ENCODE data around the gene VIM. TPM values are rescaled to one million over a fixed set of nuclear protein-coding genes. Genes with fewer than 3 reads are reported as not detected.

Gene VIM
- total and polyA plus RNA-seq, 2 donors (not counting 1 experiment from before 2014, with no cell fraction given), result 4,882 to 7,192 TPM

- Histone ChIP-seq H3K9me3 (ENCODE audit: control insufficient read depth, insufficient read depth, low read depth, low read length) (no peaks in the 10 kb centered on the region), H3K27me3 (ENCODE audit: control insufficient read depth, insufficient read depth, low read length) (no peaks in the 10 kb centered on the region), H2AFZ (ENCODE audit: low read length) (no peak overlapping the region), H3K4me3 (replicated peaks in 1 of 4; ENCODE audit: control extremely low read depth in 1 of 4, insufficient read depth in 1 of 4, low read depth in 3 of 4, low read length in 4 of 4) (peak overlapping the region in 3 of 4 experiments; percentile 12 to 32 (median 27)), H3K27ac (ENCODE audit: insufficient read depth, low read length) (peak overlapping the region; percentile 96), H4K20me1 (ENCODE audit: control insufficient read depth, extremely low read depth, insufficient read depth, low read length) (no peaks in the 10 kb centered on the region), H3K4me2 (ENCODE audit: extremely low read depth, insufficient read depth, low read length) (peak overlapping the region; percentile 49), H3K9ac (ENCODE audit: insufficient read depth, low read length) (no peak overlapping the region), H3K36me3 (ENCODE audit: control insufficient read depth, insufficient read depth, low read length) (no peaks in the 10 kb centered on the region), H3K79me2 (ENCODE audit: control insufficient read depth, insufficient read depth, low read length) (no peaks in the 10 kb centered on the region), H3K4me1 (ENCODE audit: control insufficient read depth, extremely low read depth, insufficient read depth, low read length) (peaks cover 33% of the 10 kb centered on the region)
- no peak for TF ChIP-seq EZH2 (IDR thresholded peaks at IDR 0.05; ENCODE audit: low read length, missing control alignments)
- no peak for TF ChIP-seq CTCF (conservative IDR thresholded peaks at IDR 0.05 in 1 of 2, IDR thresholded peaks at IDR 0.05 in 1 of 2; ENCODE audit: low read depth in 1 of 2, low read length in 2 of 2)
- DNase-seq (ENCODE audit: low read depth in 2 of 2), result no peak
These were observed 12.3 kb upstream of the VIM start for GRCh38 chr10:17215782-17216122.

GRCh38 chr10:17216217-17216900 is 11.7 kb upstream of the VIM start:
- Histone ChIP-seq H3K27me3 (ENCODE audit: control insufficient read depth, insufficient read depth, low read length) (no peaks in the 10 kb centered on the region), H2AFZ (ENCODE audit: low read length) (no peak overlapping the region), H3K4me2 (ENCODE audit: extremely low read depth, insufficient read depth, low read length) (peak overlapping the region; percentile 28), H3K79me2 (ENCODE audit: control insufficient read depth, insufficient read depth, low read length) (no peaks in the 10 kb centered on the region), H3K9ac (ENCODE audit: insufficient read depth, low read length) (peak overlapping the region; percentile 48), H3K4me3 (replicated peaks in 1 of 4; ENCODE audit: control extremely low read depth in 1 of 4, insufficient read depth in 1 of 4, low read depth in 3 of 4, low read length in 4 of 4) (no peak overlapping the region), H3K27ac (ENCODE audit: insufficient read depth, low read length) (peak overlapping the region; percentile 96), H3K36me3 (ENCODE audit: control insufficient read depth, insufficient read depth, low read length) (no peaks in the 10 kb centered on the region), H3K9me3 (ENCODE audit: control insufficient read depth, insufficient read depth, low read depth, low read length) (no peaks in the 10 kb centered on the region), H4K20me1 (ENCODE audit: control insufficient read depth, extremely low read depth, insufficient read depth, low read length) (no peaks in the 10 kb centered on the region), H3K4me1 (ENCODE audit: control insufficient read depth, extremely low read depth, insufficient read depth, low read length) (peaks cover 31% of the 10 kb centered on the region)
- peak; percentile 97 to 100 for DNase-seq (ENCODE audit: low read depth in 2 of 2)
- TF ChIP-seq EZH2 (IDR thresholded peaks at IDR 0.05; ENCODE audit: low read length, missing control alignments) (no peak), CTCF (conservative IDR thresholded peaks at IDR 0.05 in 1 of 2, IDR thresholded peaks at IDR 0.05 in 1 of 2; ENCODE audit: low read depth in 1 of 2, low read length in 2 of 2) (no peak)

- H3K4me1 ChIP-seq (ENCODE audit: control insufficient read depth, extremely low read depth, insufficient read depth, low read length), result peaks cover 31% of the 10 kb centered on the region
- H4K20me1 ChIP-seq (ENCODE audit: control insufficient read depth, extremely low read depth, insufficient read depth, low read length), result no peaks in the 10 kb centered on the region
- peak overlapping the region; percentile 28 for H3K4me2 ChIP-seq (ENCODE audit: extremely low read depth, insufficient read depth, low read length)
- no peaks in the 10 kb centered on the region for H3K27me3 ChIP-seq (ENCODE audit: control insufficient read depth, insufficient read depth, low read length)
- H3K27ac ChIP-seq (ENCODE audit: insufficient read depth, low read length), result peak overlapping the region; percentile 96
- H2AFZ ChIP-seq (ENCODE audit: low read length), result no peak overlapping the region
- H3K4me3 ChIP-seq (replicated peaks in 1 of 4; ENCODE audit: control extremely low read depth in 1 of 4, insufficient read depth in 1 of 4, low read depth in 3 of 4, low read length in 4 of 4), result no peak overlapping the region
- peak overlapping the region; percentile 48 for H3K9ac ChIP-seq (ENCODE audit: insufficient read depth, low read length)
- TF ChIP-seq EZH2 (IDR thresholded peaks at IDR 0.05; ENCODE audit: low read length, missing control alignments), result no peak
- TF ChIP-seq CTCF (conservative IDR thresholded peaks at IDR 0.05 in 1 of 2, IDR thresholded peaks at IDR 0.05 in 1 of 2; ENCODE audit: low read depth in 1 of 2, low read length in 2 of 2), result no peak
- no peak for DNase-seq (ENCODE audit: low read depth in 2 of 2)
- no peaks in the 10 kb centered on the region for H3K36me3 ChIP-seq (ENCODE audit: control insufficient read depth, insufficient read depth, low read length)
- H3K79me2 ChIP-seq (ENCODE audit: control insufficient read depth, insufficient read depth, low read length), result no peaks in the 10 kb centered on the region
- H3K9me3 ChIP-seq (ENCODE audit: control insufficient read depth, insufficient read depth, low read depth, low read length), result no peaks in the 10 kb centered on the region
These were observed 11.1 kb upstream of the VIM start for GRCh38 chr10:17216901-17217395.

Data from fibroblast of lung (primary cell).